Kidney epithelial cell (primary cell): ENCODE data around the gene THRAP3. TPM values are rescaled to one million over a fixed set of nuclear protein-coding genes. Genes with fewer than 3 reads are reported as not detected.

ENCODE experiments used
- DNase-seq: peaks from one replicate; pipeline ENCODE4 v3.0.0-alpha.2; 2010; ENCODE audit warnings: low read depth
- H3K27me3 ChIP-seq: 2 replicates; pipeline ENCODE4 v1.6.0; 2011; ENCODE audit warnings: low read length; ENCODE audit not compliant: control insufficient read depth, insufficient read depth
- H3K36me3 ChIP-seq: 2 replicates; pipeline ENCODE4 v1.5.1; 2011; ENCODE audit warnings: low read length; ENCODE audit not compliant: control insufficient read depth, insufficient read depth
- H3K4me3 ChIP-seq: 2 replicates; pipeline ENCODE4 v1.5.1; 2011; ENCODE audit warnings: low read depth, mild to moderate bottlenecking, control low read depth, low read length
- total RNA-seq: library from RNA; depleted of rRNA; stranded (reverse); fragments of >200 nt; gene quantifications from 2 replicates; pipeline ENCODE4 v1.2.3, GENCODE V29; 2015
- TF ChIP-seq, protein P1 (sequence below): IDR thresholded peaks from 2 replicates; pipeline ENCODE4 v1.5.1; 2011; ENCODE audit warnings: mild to moderate bottlenecking, moderate library complexity, low read length, control low read depth, inconsistent platforms; ENCODE audit not compliant: insufficient read depth, poor library complexity, severe bottlenecking

The THRAP3 gene
- total RNA-seq, 1 donor from 2014 or later = 105 TPM

DNA sequence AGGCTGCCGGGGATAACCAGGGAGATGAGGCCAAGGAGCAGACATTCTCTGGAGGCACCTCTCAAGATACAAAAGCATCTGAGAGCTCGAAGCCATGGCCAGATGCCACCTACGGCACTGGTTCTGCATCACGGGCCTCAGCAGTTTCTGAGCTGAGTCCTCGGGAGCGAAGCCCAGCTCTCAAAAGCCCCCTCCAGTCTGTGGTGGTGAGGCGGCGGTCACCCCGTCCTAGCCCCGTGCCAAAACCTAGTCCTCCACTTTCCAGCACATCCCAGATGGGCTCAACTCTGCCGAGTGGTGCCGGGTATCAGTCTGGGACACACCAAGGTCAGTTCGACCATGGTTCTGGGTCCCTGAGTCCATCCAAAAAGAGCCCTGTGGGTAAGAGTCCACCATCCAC, 62.6 kb downstream of the THRAP3 start:
- Histone ChIP-seq H3K4me3 (no peak overlapping the region), H3K27me3 (no peaks in the 10 kb centered on the region), H3K36me3 (peaks cover 3% of the 10 kb centered on the region)
- TF ChIP-seq, protein P1, sequence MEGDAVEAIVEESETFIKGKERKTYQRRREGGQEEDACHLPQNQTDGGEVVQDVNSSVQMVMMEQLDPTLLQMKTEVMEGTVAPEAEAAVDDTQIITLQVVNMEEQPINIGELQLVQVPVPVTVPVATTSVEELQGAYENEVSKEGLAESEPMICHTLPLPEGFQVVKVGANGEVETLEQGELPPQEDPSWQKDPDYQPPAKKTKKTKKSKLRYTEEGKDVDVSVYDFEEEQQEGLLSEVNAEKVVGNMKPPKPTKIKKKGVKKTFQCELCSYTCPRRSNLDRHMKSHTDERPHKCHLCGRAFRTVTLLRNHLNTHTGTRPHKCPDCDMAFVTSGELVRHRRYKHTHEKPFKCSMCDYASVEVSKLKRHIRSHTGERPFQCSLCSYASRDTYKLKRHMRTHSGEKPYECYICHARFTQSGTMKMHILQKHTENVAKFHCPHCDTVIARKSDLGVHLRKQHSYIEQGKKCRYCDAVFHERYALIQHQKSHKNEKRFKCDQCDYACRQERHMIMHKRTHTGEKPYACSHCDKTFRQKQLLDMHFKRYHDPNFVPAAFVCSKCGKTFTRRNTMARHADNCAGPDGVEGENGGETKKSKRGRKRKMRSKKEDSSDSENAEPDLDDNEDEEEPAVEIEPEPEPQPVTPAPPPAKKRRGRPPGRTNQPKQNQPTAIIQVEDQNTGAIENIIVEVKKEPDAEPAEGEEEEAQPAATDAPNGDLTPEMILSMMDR = no peak
- no peak for DNase-seq

DNA sequence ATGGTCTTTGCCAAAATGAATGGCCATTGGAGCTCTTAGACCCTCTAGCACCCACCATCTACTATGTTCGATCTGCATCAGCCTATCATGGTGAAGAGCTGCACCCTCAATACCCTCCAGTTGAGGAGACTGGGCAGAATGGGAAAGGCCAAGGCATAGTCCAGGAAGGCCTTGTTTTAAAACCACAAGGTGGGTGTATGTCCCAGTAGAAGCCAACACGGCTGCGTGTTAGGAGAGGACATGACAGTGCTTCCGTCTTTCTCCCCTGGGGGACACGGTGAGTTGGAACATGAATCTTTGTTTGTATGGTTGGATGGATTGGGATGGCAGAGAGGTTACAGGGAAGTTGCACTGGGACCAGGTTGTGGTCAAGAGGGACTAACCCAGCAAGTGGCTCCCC, 63.4 kb downstream of the THRAP3 start:
- TF ChIP-seq, protein P1 = no peak
- peaks cover 3% of the 10 kb centered on the region for H3K36me3 ChIP-seq
- H3K4me3 ChIP-seq = no peak overlapping the region
- no peak for DNase-seq
- H3K27me3 ChIP-seq = no peaks in the 10 kb centered on the region

DNA sequence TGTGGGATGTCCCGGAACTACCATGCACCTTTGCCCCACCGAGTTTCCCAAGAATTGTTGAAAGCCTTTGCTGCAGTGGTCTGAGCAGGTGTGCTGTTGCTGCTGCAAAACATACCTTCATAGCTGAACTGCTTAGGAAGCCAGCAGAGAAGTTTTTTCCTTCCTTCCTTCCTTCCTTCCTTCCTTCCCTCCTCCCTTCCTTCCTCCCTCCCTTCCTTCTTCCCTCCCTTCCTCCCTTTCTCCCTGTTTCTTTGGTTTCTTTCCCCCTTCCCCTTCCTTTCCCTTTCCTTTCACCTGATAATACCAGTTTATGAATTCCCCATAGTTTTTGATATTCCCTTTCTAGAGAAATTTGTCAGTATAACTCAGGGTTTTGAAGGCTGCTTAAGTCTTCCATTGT, 71.1 kb downstream of the THRAP3 start:
- peaks cover 3% of the 10 kb centered on the region for H3K36me3 ChIP-seq
- H3K4me3 ChIP-seq = no peak overlapping the region
- DNase-seq = no peak
- TF ChIP-seq, protein P1 = no peak
- no peaks in the 10 kb centered on the region for H3K27me3 ChIP-seq

DNA sequence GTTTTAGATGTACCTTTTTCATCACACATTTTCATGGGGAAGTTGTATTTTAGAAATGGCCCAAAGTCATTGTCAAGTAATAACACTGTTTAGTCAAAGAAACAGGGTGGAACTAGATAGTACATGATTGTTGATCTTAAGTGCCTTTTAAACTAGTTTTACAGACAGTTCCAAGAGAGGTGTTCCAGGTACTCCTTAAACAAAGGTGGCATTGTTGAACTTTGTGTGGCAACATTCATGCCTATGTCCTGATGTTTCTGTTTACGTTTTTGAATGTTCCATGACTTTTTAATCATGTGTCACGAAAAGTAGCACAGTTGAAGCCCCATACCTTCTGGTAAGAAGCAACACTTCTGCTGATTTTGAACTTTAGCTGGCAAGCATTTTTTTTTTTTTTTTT, 72.8 kb downstream of the THRAP3 start:
- H3K27me3 ChIP-seq = no peaks in the 10 kb centered on the region
- DNase-seq = no peak
- peaks cover 3% of the 10 kb centered on the region for H3K36me3 ChIP-seq
- H3K4me3 ChIP-seq = no peak overlapping the region
- TF ChIP-seq, protein P1 = no peak

DNA sequence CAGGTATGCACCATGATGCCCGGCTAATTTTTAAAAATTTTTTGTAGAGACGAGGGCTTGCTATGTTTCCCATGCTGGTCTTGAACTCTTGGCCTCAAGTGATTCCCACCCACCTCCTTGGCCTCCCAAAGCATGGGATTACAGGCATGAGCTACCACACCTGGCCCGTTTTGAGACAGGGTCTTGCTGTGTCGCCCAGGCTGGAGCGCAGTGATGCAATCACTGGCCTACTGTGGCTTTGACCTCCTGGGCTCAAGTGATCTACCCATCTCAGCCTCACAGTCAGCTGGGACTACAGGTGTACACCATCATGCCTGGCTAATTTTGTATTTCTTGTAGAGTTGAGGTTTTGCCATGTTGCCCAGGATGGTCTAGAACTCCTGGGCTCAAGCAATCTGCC, 74.4 kb downstream of the THRAP3 start:
- TF ChIP-seq, protein P1 = no peak
- DNase-seq = no peak
- H3K4me3 ChIP-seq = no peak overlapping the region
- no peaks in the 10 kb centered on the region for H3K27me3 ChIP-seq
- peaks cover 3% of the 10 kb centered on the region for H3K36me3 ChIP-seq

DNA sequence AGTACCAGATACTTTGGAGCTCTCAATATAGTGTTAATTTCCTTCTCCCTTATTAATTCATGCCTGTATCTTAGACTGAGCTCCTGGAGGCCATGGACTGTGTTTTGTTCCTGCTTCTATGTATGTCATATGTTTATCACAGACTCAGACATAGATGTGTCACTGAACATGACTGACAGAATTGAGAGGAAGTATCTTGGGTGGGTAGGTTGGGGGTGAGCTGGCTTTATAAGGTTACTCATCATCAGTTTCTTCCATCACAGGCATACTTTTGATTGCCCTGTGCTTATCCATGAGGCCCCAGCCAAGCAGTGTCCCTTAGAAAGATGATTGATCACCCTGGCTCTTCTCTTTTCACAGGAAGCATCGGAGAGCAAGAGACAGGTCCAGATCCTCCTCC, 76.3 kb downstream of the THRAP3 start:
- TF ChIP-seq, protein P1 = no peak
- H3K36me3 ChIP-seq = peaks cover 3% of the 10 kb centered on the region
- H3K27me3 ChIP-seq = no peaks in the 10 kb centered on the region
- H3K4me3 ChIP-seq = no peak overlapping the region
- DNase-seq = no peak
